GM23338 (cell line): ENCODE results near the gene BCL2L12. TPM values are rescaled to one million over a fixed set of nuclear protein-coding genes. Genes with fewer than 3 reads are reported as not detected.

Experiments
- microRNA-seq: library from miRNA; unstranded; fragments of <30 nt; microRNA quantifications from one replicate; pipeline ENCODE4, GENCODE V29; 2017
- polyA plus RNA-seq: library from polyadenylated mRNA; unstranded; fragments of >200 nt; fragmentation: Nextera tagmentation; extraction: Ambion mirVana; gene quantifications from 2 replicates; pipeline ENCODE4 v1.2.1, GENCODE V29; 2016
- small RNA-seq: library from RNA; depleted of rRNA; stranded (forward); fragments of <200 nt; gene quantifications from one replicate; pipeline ENCODE3, GENCODE V24; 2014; ENCODE audit warnings: low replicate concordance
- total RNA-seq: library from RNA; depleted of rRNA; stranded (reverse); fragments of >200 nt; shearing (Covaris generic); gene quantifications from 2 replicates; pipeline ENCODE4 v1.2.3, GENCODE V29; 2014; rRNA removed

BCL2L12 gene
- total and polyA plus RNA-seq, 2 experiments from 2014 or later = 61.3 to 102 TPM

Small RNA genes lying within 50 kb of the gene (microRNA-seq; reads per million reads assigned to microRNA genes)
- not detected for gene MIR5088

Small RNA genes lying within 50 kb of the gene (small RNA-seq; reads per million reads assigned to genes)
- not detected for gene MIR5088

Other genes with a start within 250 kb of the BCL2L12 start
- gene PTH2, start 242.5 kb upstream of the BCL2L12 start, total RNA-seq = not detected in 2 replicates
- gene PTH2, start 242.5 kb upstream of the BCL2L12 start, polyA plus RNA-seq = 1.3 and 1.6 TPM in 2 replicates
- gene GFY, start 240.5 kb upstream of the BCL2L12 start, total RNA-seq = not detected in 2 replicates
- 1.2 and 1.7 TPM in 2 replicates for gene GFY, start 240.5 kb upstream of the BCL2L12 start, polyA plus RNA-seq
- gene SLC17A7, start 224.4 kb upstream of the BCL2L12 start, total RNA-seq = 0.90 and 1.6 TPM in 2 replicates
- gene SLC17A7, start 224.4 kb upstream of the BCL2L12 start, polyA plus RNA-seq = 1.5 TPM in 2 replicates
- 147 and 164 TPM in 2 replicates for gene PIH1D1, start 214.1 kb upstream of the BCL2L12 start, total RNA-seq
- gene PIH1D1, start 214.1 kb upstream of the BCL2L12 start, polyA plus RNA-seq = 93.6 and 103 TPM in 2 replicates
- gene ALDH16A1, start 212.7 kb upstream of the BCL2L12 start, total RNA-seq = 57.3 and 62.3 TPM in 2 replicates
- 16.8 and 20.0 TPM in 2 replicates for gene ALDH16A1, start 212.7 kb upstream of the BCL2L12 start, polyA plus RNA-seq
- 0.49 TPM in 1 of 2 replicates, not detected in the other for gene FLT3LG, start 191.7 kb upstream of the BCL2L12 start, total RNA-seq
- 1.8 and 3.3 TPM in 2 replicates for gene FLT3LG, start 191.7 kb upstream of the BCL2L12 start, polyA plus RNA-seq
- 2,007 and 2,412 TPM in 2 replicates for gene RPL13A, start 178.3 kb upstream of the BCL2L12 start, total RNA-seq
- 2,105 and 2,261 TPM in 2 replicates for gene RPL13A, start 178.3 kb upstream of the BCL2L12 start, polyA plus RNA-seq
- 4,006 and 4,643 TPM in 2 replicates for gene RPS11, start 169.5 kb upstream of the BCL2L12 start, total RNA-seq
- 2,646 and 2,793 TPM in 2 replicates for gene RPS11, start 169.5 kb upstream of the BCL2L12 start, polyA plus RNA-seq
- gene FCGRT, start 153.3 kb upstream of the BCL2L12 start, total RNA-seq = 23.5 and 41.7 TPM in 2 replicates
- gene FCGRT, start 153.3 kb upstream of the BCL2L12 start, polyA plus RNA-seq = 62.3 and 66.8 TPM in 2 replicates
- gene RCN3, start 137.9 kb upstream of the BCL2L12 start, total RNA-seq = 44.0 and 54.8 TPM in 2 replicates
- 40.2 and 45.8 TPM in 2 replicates for gene RCN3, start 137.9 kb upstream of the BCL2L12 start, polyA plus RNA-seq
- 88.5 and 89.8 TPM in 2 replicates for gene NOSIP, start 85.4 kb upstream of the BCL2L12 start, total RNA-seq
- 141 and 143 TPM in 2 replicates for gene NOSIP, start 85.4 kb upstream of the BCL2L12 start, polyA plus RNA-seq
- 3.8 and 10.5 TPM in 2 replicates for gene PRRG2, start 84.6 kb upstream of the BCL2L12 start, total RNA-seq
- gene PRRG2, start 84.6 kb upstream of the BCL2L12 start, polyA plus RNA-seq = 2.0 and 2.3 TPM in 2 replicates
- 32.1 and 41.6 TPM in 2 replicates for gene PRR12, start 74.8 kb upstream of the BCL2L12 start, total RNA-seq
- gene PRR12, start 74.8 kb upstream of the BCL2L12 start, polyA plus RNA-seq = 8.6 and 10.3 TPM in 2 replicates
- gene RRAS, start 25.8 kb upstream of the BCL2L12 start, total RNA-seq = 6.1 and 9.3 TPM in 2 replicates
- 30.0 and 31.0 TPM in 2 replicates for gene RRAS, start 25.8 kb upstream of the BCL2L12 start, polyA plus RNA-seq
- gene SCAF1, start 23.7 kb upstream of the BCL2L12 start, total RNA-seq = 47.0 and 53.7 TPM in 2 replicates
- gene SCAF1, start 23.7 kb upstream of the BCL2L12 start, polyA plus RNA-seq = 19.7 and 20.2 TPM in 2 replicates
- 89.3 and 164 TPM in 2 replicates for gene IRF3, start 76 bp upstream of the BCL2L12 start, total RNA-seq
- gene IRF3, start 76 bp upstream of the BCL2L12 start, polyA plus RNA-seq = 57.4 and 72.4 TPM in 2 replicates
- gene PRMT1, start 11.3 kb downstream of the BCL2L12 start, total RNA-seq = 700 and 762 TPM in 2 replicates
- gene PRMT1, start 11.3 kb downstream of the BCL2L12 start, polyA plus RNA-seq = 587 and 590 TPM in 2 replicates
- gene ADM5, start 23.7 kb downstream of the BCL2L12 start, total RNA-seq = 3.1 and 5.7 TPM in 2 replicates
- 2.6 and 2.8 TPM in 2 replicates for gene ADM5, start 23.7 kb downstream of the BCL2L12 start, polyA plus RNA-seq
- 46.8 and 63.4 TPM in 2 replicates for gene CPT1C, start 25.2 kb downstream of the BCL2L12 start, total RNA-seq
- 77.3 and 79.3 TPM in 2 replicates for gene CPT1C, start 25.2 kb downstream of the BCL2L12 start, polyA plus RNA-seq
- not detected in 2 replicates for gene TSKS, start 97.4 kb downstream of the BCL2L12 start, total RNA-seq
- 0.82 and 0.99 TPM in 2 replicates for gene TSKS, start 97.4 kb downstream of the BCL2L12 start, polyA plus RNA-seq
- gene AP2A1, start 101.1 kb downstream of the BCL2L12 start, total RNA-seq = 110 and 129 TPM in 2 replicates
- gene AP2A1, start 101.1 kb downstream of the BCL2L12 start, polyA plus RNA-seq = 34.1 and 37.2 TPM in 2 replicates
- gene FUZ, start 147.4 kb downstream of the BCL2L12 start, total RNA-seq = 25.7 and 34.8 TPM in 2 replicates
- gene FUZ, start 147.4 kb downstream of the BCL2L12 start, polyA plus RNA-seq = 24.3 TPM in 2 replicates
- 47.1 and 58.6 TPM in 2 replicates for gene MED25, start 152.4 kb downstream of the BCL2L12 start, total RNA-seq
- gene MED25, start 152.4 kb downstream of the BCL2L12 start, polyA plus RNA-seq = 45.6 and 46.4 TPM in 2 replicates
- 194 and 209 TPM in 2 replicates for gene PTOV1, start 185.2 kb downstream of the BCL2L12 start, total RNA-seq
- gene PTOV1, start 185.2 kb downstream of the BCL2L12 start, polyA plus RNA-seq = 188 and 225 TPM in 2 replicates
- gene PNKP, start 201.6 kb downstream of the BCL2L12 start, total RNA-seq = 81.4 and 99.6 TPM in 2 replicates
- gene PNKP, start 201.6 kb downstream of the BCL2L12 start, polyA plus RNA-seq = 109 and 112 TPM in 2 replicates
- 15.7 and 21.5 TPM in 2 replicates for gene AKT1S1, start 211.4 kb downstream of the BCL2L12 start, total RNA-seq
- 28.0 and 28.6 TPM in 2 replicates for gene AKT1S1, start 211.4 kb downstream of the BCL2L12 start, polyA plus RNA-seq
- gene TBC1D17, start 211.8 kb downstream of the BCL2L12 start, total RNA-seq = 12.1 and 19.3 TPM in 2 replicates
- gene TBC1D17, start 211.8 kb downstream of the BCL2L12 start, polyA plus RNA-seq = 39.5 and 43.1 TPM in 2 replicates
- 0.50 and 0.69 TPM in 2 replicates for gene IL4I1, start 231.0 kb downstream of the BCL2L12 start, total RNA-seq
- gene IL4I1, start 231.0 kb downstream of the BCL2L12 start, polyA plus RNA-seq = 0.57 and 0.60 TPM in 2 replicates